Rectal smooth muscle tissue (tissue), 1 donor: Measurements from ENCODE around the gene FNIP2.
"Not testable (repeated sequence)": the region's sequence is repeated elsewhere in the genome, so short reads cannot be mapped to it uniquely, and the experiment has no call there.

Experiments
- H3K27ac ChIP-seq: one replicate; pipeline ENCODE4 v1.7.0; 2013; ENCODE audit warnings: low read depth, low read length, inconsistent platforms
- H3K27me3 ChIP-seq: one replicate; pipeline ENCODE4 v1.7.0; 2013; ENCODE audit warnings: low read length; ENCODE audit not compliant: control insufficient read depth, insufficient read depth
- H3K36me3 ChIP-seq: one replicate; pipeline ENCODE4 v1.7.0; 2013; ENCODE audit warnings: low read length; ENCODE audit not compliant: control insufficient read depth, insufficient read depth
- H3K4me1 ChIP-seq: one replicate; pipeline ENCODE4 v1.7.0; 2013; ENCODE audit warnings: low read length; ENCODE audit not compliant: control insufficient read depth, insufficient read depth
- H3K4me3 ChIP-seq: one replicate; pipeline ENCODE4 v1.7.0; 2013; ENCODE audit warnings: low read length
- H3K9ac ChIP-seq: one replicate; pipeline ENCODE4 v1.7.0; 2013; ENCODE audit warnings: low read length

FNIP2 gene

DNA sequence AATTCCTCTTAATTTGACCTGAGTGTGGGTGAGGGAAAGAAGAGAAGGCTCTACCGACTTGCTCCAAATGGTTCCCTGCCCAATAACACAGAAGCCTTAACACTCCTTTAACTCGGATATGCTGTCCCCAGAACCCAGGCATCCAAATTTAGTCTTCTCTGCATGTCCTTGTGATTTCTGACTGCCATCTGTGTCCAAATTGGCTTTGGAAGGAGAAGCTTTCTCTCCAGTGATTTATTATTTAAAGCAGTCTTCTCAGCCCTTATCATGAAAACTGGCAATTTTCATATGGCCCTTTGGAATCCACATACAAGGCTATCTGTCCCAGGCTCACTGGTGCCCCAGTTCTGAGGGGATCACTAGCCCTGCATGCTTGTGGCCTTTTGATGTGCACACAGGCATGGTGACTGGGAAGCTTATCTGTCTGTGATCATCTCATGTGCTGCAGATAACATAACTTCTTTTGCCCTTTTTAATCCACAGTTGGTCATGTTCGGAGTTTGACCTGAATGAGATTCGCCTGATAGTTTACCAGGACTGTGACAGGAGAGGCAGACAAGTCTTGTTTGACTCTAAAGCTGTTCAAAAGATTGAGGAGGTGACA, 56.7 kb downstream of the FNIP2 start:
- peak overlapping the region; percentile 1 for H3K27ac ChIP-seq
- H3K9ac ChIP-seq, result no peak overlapping the region
- no peak overlapping the region for H3K4me3 ChIP-seq
- no peaks in the 10 kb centered on the region for H3K27me3 ChIP-seq
- no peaks in the 10 kb centered on the region for H3K36me3 ChIP-seq
- H3K4me1 ChIP-seq, result peaks cover 31% of the 10 kb centered on the region

GRCh38 chr4:158826057-158826456, 57.2 kb downstream of the FNIP2 start:
- Histone ChIP-seq H3K27me3 (no peaks in the 10 kb centered on the region), H3K27ac (peak overlapping the region; percentile 1), H3K36me3 (no peaks in the 10 kb centered on the region), H3K4me3 (no peak overlapping the region), H3K9ac (no peak overlapping the region), H3K4me1 (peaks cover 25% of the 10 kb centered on the region)

- Histone ChIP-seq H3K36me3 (no peaks in the 10 kb centered on the region), H3K27me3 (no peaks in the 10 kb centered on the region), H3K9ac (no peak overlapping the region), H3K4me3 (no peak overlapping the region), H3K27ac (no peak overlapping the region), H3K4me1 (peaks cover 20% of the 10 kb centered on the region)
Measured at GRCh38 chr4:158826882-158827281, 58.1 kb downstream of the FNIP2 start.

DNA sequence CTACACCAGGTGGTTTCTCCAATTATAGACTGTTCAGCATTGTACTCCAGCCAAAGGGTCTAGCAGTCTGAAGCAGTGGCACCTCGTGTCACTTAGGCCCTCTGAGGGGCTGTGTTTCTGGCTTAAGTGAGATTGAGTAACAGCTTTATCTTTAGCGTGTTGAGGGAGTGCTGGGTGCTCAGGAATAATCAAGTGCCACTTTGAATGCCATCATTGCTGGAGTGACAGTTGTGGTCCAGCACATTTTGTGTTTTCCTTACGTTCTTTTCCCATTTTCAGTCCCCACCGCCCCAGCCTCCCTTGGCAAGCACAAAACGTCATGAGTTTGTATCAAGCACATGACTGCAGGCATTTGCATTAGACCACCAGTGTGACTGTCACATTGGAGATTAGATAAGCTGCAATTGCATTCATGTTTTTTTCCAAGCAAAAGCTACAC, 58.7 kb downstream of the FNIP2 start:
- Histone ChIP-seq H3K27me3 (no peaks in the 10 kb centered on the region), H3K4me3 (peak overlapping the region; percentile 22), H3K27ac (peak overlapping the region; percentile 18), H3K9ac (no peak overlapping the region), H3K4me1 (peaks cover 20% of the 10 kb centered on the region), H3K36me3 (no peaks in the 10 kb centered on the region)

DNA sequence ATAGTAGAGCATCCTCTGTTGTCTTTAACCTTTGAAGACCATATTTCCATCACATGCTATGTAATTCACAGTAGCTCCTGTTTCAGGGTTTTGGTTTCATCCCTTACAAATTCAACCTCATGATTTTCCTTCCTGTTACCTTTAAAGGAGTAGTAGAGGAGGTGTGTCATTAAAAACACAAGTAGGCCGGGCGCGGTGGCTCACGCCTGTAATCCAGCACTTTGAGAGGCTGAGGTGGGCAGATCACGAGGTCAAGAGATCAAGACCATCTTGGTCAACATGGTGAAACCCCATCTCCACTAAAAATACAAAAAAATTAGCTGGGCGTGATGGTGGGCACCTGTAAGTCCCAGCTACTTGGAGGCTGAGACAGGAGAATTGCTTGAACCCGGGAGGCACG, 59.3 kb downstream of the FNIP2 start:
- not testable (repeated sequence) for H3K36me3 ChIP-seq, H3K27ac ChIP-seq, H3K27me3 ChIP-seq, H3K9ac ChIP-seq, H3K4me3 ChIP-seq
- peaks cover 20% of the 10 kb centered on the region for H3K4me1 ChIP-seq

DNA sequence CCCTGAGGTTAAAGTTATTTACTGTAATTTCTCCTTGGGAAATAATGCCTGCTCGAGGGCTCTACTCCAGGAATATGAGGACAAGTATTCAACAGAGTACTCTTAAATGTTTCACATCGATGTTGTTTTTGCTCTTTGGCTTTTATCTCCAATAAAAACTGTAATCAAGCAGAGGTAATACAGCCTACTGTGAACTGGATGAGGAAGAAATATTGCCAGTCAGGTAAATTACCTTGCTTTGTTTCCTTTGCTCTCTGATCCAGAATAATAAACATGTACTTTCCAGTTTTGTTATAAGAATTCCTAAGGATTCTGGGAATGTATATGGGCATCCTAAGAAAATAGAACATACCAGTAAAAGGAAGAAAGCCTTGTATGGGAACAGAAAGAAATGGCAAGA, 60.4 kb downstream of the FNIP2 start:
- Histone ChIP-seq H3K36me3 (peaks cover 3% of the 10 kb centered on the region), H3K4me1 (peaks cover 20% of the 10 kb centered on the region), H3K27me3 (no peaks in the 10 kb centered on the region), H3K9ac (no peak overlapping the region), H3K27ac (no peak overlapping the region), H3K4me3 (no peak overlapping the region)

DNA sequence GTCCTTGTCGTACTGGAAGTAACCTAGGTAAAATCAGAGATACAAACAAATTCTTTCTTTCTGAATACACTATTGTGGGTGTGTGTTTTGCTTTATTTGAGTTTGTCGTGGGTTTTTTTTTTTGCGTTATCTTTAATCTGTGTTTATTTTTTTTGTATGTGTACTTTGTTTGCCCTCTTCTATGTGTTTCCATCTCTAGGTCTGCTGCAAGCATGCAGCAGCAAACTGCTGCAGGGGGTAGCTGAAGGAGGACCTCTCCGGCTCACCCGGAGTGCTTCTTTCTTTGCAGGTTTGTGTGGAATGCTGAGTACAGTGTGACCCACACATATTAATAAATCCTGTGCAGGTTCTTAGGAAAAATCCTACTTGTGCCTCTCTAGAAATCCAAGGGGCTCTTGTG, 64.8 kb downstream of the FNIP2 start:
- Histone ChIP-seq H3K4me1 (no peaks in the 10 kb centered on the region), H3K36me3 (peaks cover 8% of the 10 kb centered on the region), H3K4me3 (no peak overlapping the region), H3K9ac (no peak overlapping the region), H3K27ac (no peak overlapping the region), H3K27me3 (no peaks in the 10 kb centered on the region)

GRCh38 chr4:158835226-158836001, 66.6 kb downstream of the FNIP2 start:
- Histone ChIP-seq H3K9ac (no peak overlapping the region), H3K4me3 (no peak overlapping the region), H3K36me3 (peaks cover 8% of the 10 kb centered on the region), H3K27me3 (no peaks in the 10 kb centered on the region), H3K4me1 (no peaks in the 10 kb centered on the region), H3K27ac (no peak overlapping the region)

- Histone ChIP-seq H3K9ac (no peak overlapping the region), H3K36me3 (peaks cover 8% of the 10 kb centered on the region), H3K27me3 (no peaks in the 10 kb centered on the region), H3K4me1 (no peaks in the 10 kb centered on the region), H3K4me3 (no peak overlapping the region), H3K27ac (no peak overlapping the region)
Measured at GRCh38 chr4:158836002-158836369, 67.2 kb downstream of the FNIP2 start.

- H3K27me3 ChIP-seq, result no peaks in the 10 kb centered on the region
- peaks cover 8% of the 10 kb centered on the region for H3K36me3 ChIP-seq
- no peaks in the 10 kb centered on the region for H3K4me1 ChIP-seq
- no peak overlapping the region for H3K27ac ChIP-seq
- no peak overlapping the region for H3K4me3 ChIP-seq
- no peak overlapping the region for H3K9ac ChIP-seq
Measured at GRCh38 chr4:158836828-158837449, 68.1 kb downstream of the FNIP2 start.

DNA sequence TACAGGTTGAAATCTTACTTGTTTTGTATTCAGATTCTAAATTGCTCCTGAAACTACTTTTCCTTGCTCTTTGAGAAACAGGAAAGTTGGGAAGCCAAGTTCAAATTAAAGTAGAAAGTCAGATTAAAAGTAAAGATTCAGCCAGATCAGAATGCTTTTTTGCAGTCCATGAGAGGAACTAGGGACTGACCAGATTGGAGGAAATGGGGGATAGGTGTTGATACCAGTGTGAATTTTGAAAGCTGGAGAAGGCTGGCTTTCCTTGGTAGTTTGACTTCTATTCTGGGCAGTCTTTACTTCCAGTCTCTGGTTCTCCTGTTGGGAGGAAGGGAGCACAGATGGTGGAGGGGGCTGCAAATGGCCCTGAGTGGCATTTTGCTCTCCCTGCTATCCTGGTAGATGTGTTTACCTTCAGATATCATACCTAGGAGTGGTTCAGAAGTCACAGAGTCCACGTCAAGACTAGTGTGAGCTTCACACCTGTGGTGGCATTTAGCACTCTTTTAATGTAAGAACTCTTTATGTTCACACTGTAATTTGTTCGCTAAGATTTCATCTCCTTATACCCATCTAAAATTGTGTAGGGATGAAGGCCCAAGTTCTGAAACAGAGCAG, 68.8 kb downstream of the FNIP2 start:
- H3K27me3 ChIP-seq, result no peaks in the 10 kb centered on the region
- no peak overlapping the region for H3K4me3 ChIP-seq
- H3K9ac ChIP-seq, result no peak overlapping the region
- H3K4me1 ChIP-seq, result no peaks in the 10 kb centered on the region
- H3K27ac ChIP-seq, result no peak overlapping the region
- peaks cover 8% of the 10 kb centered on the region for H3K36me3 ChIP-seq

GRCh38 chr4:158840131-158840530, 71.3 kb downstream of the FNIP2 start:
- no peak overlapping the region for H3K4me3 ChIP-seq
- no peak overlapping the region for H3K9ac ChIP-seq
- H3K27ac ChIP-seq, result no peak overlapping the region
- no peaks in the 10 kb centered on the region for H3K4me1 ChIP-seq
- H3K36me3 ChIP-seq, result peaks cover 5% of the 10 kb centered on the region
- H3K27me3 ChIP-seq, result no peaks in the 10 kb centered on the region
